GM19193 (cell line): ENCODE data around the gene CCDC197.

Source experiments
- POLR2A ChIP-seq: IDR thresholded peaks from 4 replicates; pipeline ENCODE4 v1.6.1; 2011; ENCODE audit not compliant: insufficient read depth, insufficient read length; ENCODE audit errors: extremely low read depth

CCDC197 gene

DNA sequence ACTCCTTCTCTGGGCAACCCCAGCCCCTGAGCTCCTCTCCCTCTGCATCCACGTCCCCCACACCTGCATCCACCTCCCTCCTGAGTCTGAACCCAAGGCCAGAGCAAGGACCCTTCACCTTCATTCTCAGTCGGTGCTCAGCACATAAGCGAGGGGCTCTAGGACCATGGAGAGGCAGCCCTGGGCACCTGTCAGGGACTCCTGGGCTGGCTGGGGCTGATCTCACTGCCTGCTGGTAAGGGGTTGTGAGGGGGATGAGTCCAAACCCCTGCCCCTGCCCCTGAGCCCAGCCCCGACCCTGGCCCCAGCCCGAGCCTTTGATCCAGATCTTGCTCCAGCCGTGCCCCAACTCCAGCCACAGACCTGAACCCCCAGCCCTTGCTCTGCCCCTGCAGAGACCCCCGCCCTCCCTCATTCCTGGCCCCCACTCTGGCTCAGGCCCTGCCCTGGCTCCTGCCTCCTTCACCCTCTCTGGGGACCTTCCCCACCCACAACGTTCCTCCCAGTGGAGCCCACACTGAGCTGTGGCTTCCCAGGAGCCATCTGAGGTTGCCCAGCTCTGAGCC lies 888 bp upstream of the CCDC197 start:
- TF ChIP-seq POLR2A, result no peak

DNA sequence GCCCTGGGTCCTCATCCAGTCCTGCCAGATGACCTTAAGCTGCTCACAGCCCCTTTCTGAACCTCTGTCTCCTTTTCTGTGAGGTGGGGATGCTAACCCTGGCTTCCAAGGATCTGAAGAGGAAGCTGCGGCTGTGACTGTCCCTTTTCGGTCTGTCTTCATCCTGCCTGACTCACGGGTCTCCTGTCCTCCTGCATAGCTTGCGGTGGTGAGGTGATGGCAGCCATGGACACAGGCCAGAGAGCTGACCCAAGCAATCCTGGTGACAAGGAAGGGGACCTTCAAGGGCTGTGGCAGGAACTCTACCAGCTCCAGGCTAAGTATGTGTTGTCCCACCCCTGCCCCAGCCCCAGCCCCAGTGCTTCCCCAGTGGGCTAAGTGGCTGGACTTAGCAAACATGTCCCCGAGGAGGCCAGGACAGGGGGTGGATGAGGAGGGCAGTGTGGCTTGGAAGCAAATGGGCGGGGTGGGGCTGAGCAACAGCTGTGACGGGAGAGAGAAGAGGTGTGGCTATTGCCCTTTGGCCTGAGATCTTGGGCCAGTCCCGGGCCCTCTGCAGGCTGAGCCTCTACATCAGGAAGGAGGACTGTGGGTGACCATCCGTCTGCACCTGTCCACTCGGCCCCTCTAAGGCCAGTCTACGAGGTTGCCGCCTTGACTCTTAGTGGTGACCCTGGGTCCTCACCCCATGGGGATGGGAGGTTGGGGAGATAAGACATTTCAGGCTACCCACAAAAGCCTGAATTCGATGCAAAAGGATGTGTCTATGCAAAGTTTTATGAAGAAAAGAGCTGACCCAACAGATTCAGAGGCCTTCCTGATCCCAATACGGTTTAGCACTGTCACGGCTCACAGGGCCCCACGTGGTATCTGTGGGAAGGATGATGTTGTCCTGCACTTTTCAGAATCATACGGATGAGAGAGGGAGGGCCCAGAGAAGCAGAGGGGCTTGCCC lies 1.1 kb downstream of the CCDC197 start:
- no peak for TF ChIP-seq POLR2A

DNA sequence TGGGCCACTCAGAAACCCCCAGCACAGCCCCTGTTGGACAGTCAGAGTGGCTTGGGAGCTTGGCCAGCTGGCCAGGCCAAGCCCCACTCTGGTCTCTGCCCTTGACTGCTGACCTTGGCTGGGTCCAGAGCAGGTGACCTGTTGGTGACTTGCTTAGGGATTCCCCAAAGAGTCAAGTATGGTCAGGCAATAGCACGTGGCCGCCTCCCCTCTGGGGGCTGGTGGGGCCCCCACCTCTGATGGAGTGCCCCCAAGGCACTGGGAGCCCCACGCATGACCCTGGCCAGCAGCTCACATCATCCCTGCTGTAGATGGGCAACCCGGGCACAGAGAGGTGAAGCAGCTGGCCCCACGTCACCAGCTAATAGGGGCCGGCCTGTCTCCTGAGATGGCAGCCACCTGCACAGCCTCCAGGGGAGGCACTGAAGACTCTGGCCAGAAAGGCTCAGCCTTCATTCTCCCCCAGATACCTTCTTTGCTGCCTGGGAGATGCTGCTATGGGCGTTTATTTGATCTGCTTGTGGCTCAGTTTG lies 1.8 kb downstream of the CCDC197 start:
- TF ChIP-seq POLR2A, result no peak

DNA sequence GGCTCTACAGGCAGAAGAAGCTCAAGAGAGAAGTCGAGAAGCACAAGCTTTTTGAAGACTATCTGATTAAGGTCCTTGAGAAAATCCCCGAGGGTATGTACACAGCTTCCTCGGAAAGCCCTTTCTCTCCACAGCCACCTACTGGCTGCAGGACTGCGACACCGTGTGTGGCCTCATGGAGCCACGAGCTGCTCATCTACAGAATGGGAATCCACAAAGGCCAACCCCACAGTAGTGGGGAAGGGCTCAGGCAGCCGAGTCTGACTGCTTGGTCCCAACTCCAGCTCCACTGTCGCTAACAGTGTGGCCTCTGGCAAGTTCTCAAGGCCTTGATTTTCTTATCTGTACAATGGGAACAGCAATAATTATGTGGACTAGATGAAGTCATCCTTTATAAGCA lies 2.5 kb downstream of the CCDC197 start:
- no peak for TF ChIP-seq POLR2A

DNA sequence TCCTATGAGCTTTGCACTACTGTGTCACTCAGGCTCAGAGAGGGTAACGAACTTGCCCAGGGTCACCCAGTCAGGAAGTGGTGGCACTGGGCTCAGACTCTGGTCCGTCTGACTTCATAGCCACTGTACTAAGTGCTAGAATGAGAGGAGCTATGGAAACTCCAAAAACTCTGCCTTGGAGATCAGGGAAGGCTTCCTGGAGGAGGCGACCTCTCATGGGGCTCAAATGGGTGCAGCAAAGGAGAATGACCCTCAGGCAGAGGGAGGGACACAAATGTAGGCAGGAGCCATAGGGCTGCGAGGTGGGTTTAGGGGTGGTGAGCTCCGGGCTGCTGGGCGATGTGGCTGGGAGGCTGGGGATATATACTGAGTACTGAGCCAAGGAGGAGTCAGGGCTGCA lies 3.2 kb downstream of the CCDC197 start:
- TF ChIP-seq POLR2A, result no peak

DNA sequence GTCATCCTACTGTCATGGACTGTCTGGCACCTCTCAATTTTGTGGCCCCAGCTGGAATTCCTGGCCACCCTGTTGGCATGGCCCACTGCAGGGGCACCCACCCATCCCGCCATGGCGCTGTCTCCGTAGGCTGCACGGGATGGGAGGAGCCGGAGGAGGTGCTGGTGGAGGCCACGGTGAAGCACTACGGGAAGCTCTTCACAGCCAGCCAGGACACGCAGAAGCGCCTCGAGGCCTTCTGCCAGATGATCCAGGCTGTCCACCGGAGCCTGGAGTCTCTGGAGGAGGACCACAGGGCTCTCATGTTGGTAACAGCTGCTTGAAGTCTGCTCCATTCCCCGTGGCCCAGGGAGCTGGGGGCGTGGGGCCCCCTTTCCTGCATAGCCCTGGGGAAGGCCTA lies 3.9 kb downstream of the CCDC197 start:
- no peak for TF ChIP-seq POLR2A

DNA sequence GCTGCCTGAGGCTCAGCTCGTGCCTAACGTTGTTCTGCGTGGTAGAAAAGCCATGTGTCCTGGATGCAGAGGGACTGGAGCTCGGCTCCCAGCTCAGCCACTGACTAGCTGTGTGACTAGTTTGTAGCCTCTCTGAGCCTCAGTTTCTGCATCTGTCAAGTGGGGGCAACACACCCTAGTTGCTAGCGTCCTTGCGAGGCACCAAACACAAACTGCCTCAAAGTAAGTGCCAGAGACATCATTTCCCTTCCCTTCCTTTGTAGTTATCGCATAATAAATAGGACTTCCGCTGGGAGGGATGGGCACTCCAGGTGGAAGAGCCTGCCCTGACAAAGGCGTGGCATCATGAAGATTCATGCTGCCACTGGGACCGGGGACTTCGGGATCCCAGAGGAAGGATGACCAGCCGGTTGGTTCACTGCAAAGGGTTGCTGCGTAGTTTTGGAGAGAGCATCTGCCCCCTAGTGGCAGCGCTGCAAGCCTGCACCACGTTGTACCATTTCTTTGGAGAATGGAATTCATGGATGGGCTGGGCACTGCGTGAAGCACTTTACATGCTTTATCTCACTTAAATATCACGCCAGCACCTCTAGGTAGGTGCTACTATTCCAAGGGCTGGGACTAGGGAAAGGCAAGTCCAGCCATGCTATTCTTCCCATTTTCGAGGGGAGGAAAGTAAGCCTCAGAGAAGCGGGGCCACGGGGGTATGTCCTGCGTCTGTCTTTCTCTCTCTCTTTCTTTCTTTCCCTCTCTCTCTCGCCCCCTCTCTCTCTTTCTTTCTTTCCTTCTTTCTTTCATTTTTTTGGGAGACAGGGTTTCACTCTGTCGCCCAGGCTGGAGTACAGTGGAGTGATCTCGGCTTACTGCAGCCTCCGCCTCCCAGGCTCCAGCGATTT lies 4.6 kb downstream of the CCDC197 start:
- TF ChIP-seq POLR2A, result no peak

DNA sequence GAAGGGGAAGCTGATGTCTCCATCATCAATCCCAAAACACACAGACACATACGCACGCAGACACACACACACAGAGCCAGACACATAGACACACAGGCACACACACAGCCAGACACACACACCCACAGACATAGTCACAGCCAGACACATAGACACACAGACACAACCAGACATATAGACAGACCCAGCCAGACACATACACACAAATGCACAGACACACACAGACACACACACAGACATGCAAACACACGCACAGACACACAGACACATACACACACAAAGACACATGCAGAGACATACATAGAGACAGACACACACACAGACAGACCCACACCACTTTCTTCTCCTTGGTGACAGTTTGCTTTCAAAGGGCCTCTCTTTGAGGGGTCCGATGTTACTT lies 6.3 kb downstream of the CCDC197 start:
- no peak for TF ChIP-seq POLR2A

DNA sequence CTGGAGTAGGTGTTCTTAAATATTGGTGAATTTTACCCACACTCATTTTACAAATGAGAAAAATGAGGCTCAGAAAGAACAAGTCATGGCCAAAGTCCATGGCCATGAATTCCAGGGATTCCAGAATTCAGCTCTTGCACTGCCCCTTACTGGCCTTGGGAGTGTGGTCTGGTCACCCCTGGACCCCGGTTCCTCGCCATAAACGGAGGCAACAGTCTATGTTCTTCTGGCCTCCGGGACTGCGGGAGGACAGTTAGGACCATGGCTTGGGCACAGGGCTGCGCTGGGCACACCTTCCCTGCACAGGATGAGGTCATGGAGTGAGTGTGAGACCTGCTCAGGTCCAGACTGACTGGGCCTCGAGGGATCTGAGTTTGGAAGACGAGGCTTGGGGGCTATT lies 6.9 kb downstream of the CCDC197 start:
- TF ChIP-seq POLR2A, result no peak

DNA sequence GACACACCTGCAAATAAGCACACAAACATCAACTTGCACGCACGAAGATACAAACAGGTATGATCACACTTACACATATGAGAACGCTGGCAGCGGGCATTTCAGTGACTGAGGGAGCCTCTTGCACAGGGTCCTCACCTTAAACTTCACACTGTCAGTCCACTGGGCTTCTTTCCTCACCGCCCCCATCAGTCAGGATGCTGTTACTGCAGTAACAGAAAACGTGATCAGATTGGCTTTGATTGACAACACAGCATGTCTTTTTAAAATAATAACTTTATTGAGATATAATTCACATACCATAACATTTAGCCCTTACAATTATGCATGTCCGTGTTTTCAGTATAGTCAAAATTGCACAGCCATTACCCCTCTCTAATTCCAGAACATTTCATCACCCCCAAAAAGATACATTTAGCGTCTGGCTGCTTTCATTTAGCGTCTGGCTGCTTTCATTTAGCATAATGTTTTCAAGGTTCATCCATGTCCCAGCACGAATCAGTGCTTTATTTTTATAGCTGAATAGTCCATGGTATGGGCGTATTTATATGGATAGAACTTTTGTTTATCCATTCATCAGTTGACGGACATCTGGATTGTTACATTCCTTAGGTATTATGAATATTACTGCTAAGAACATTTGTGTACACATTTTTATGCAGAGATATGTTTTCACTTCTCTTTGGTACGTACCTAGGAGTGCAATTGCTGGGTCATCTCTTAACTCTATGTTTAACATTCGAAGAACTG lies 8.4 kb downstream of the CCDC197 start:
- TF ChIP-seq POLR2A, result no peak

DNA sequence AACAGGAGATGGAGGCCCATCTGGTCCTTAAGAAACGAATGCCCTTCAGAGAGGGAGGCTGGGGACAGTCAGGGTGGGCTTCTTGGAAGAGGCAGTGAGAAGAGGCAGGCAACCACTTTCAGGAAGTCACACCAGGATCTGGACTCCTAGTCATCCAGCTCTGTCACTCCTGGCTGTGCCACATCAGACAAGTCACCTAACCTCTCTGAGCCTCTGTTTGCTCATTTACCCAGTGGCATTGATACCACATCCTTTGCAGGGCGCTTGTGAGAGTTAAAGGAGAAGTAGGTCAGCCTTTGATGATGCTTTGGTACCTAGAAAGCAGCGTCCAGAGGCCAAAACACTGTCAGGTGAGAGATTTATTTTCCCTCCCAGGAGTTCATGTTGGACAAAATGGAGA lies 11.1 kb downstream of the CCDC197 start:
- TF ChIP-seq POLR2A, result no peak

DNA sequence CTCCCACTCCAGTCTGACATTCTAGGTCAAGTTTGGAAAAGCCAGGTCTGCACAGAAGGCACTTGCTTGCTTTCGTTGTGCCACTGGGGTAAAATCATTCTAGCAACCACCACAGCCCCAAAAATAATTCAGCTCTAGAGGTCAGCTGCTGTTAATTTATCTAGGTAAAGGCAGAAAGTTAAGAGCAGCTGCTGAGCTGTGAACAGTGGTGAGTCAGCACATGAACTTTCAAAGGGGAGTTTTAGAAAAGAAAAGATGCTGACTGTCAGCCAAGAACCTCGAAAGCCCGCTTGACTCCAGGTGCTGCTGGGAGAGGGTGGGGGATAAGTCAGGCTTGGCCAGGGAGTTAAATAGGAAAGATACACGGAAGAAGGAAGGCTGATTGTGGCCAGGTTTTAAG lies 12.7 kb downstream of the CCDC197 start:
- no peak for TF ChIP-seq POLR2A

DNA sequence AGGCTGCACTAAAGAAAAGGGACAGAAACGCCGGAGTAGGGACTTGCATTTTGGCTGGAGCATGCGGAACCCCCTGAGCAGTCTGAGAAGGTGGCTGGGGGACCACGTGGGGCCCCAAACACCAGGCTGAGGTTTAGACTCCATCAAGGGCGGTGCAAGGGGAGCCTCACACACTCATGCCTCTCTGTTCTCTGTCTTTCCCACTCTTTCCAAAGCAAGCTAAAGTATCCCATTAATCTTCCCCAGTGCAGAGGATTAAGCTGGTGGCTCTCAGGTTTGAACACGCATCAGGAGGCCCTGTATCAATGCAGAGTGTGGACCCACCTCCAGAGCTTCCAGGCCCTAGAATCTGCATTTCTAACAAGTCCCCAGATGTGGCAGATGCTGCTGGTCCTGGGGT lies 13.5 kb downstream of the CCDC197 start:
- TF ChIP-seq POLR2A, result no peak

DNA sequence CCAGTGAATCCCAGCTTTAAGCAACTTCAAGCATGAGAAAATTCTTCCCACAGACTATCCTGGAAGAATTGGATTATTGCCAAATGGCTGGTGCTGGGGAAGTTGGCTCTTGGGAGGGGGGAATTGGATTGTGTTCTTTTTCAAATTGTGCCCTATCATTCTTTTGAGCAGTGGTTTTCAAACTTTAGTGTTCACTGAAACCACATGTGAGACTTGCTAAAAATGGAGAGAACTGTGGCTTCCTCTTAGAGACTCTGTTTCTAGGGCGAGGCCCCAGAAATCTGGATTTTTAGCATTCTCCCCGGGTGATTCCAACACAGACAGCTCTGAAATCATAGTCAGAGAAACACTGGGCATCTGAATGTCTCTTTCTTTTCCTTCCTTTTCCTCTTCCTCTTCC lies 14.7 kb downstream of the CCDC197 start:
- TF ChIP-seq POLR2A, result no peak
